ENCODE data around the gene CHRNG.
"Not testable (repeated sequence)": the region's sequence is repeated elsewhere in the genome, so short reads cannot be mapped to it uniquely, and the experiment has no call there.

CHRNG gene

GRCh38 chr2:232528746-232529460, 10.6 kb upstream of the CHRNG start:
- DNase-seq, result no peak

- DNase-seq, result no peak
Observed at GRCh38 chr2:232529806-232530547, 9.5 kb upstream of the CHRNG start.

- DNase-seq, result no peak
Observed at GRCh38 chr2:232530626-232531260, 8.7 kb upstream of the CHRNG start.

GRCh38 chr2:232532419-232532818, 7.1 kb upstream of the CHRNG start:
- no peak for DNase-seq

- DNase-seq, result not testable (repeated sequence)
Observed at GRCh38 chr2:232532821-232533220, 6.7 kb upstream of the CHRNG start.

- no peak for DNase-seq
Observed at GRCh38 chr2:232533944-232534710, 5.4 kb upstream of the CHRNG start.

- no peak for DNase-seq
Observed at GRCh38 chr2:232534940-232535651, 4.4 kb upstream of the CHRNG start.

GRCh38 chr2:232535761-232536530, 3.5 kb upstream of the CHRNG start:
- DNase-seq, result no peak

- DNase-seq, result no peak
Observed at GRCh38 chr2:232537079-232537478, 2.4 kb upstream of the CHRNG start.

GRCh38 chr2:232537499-232537898, 2.0 kb upstream of the CHRNG start:
- no peak for DNase-seq

GRCh38 chr2:232538671-232539070, 821 bp upstream of the CHRNG start:
- DNase-seq, result no peak

- DNase-seq, result no peak
Observed at GRCh38 chr2:232540441-232541041, 1.0 kb downstream of the CHRNG start.

- DNase-seq, result no peak
Observed at GRCh38 chr2:232541195-232541960, 1.9 kb downstream of the CHRNG start.

- no peak for DNase-seq
Observed at GRCh38 chr2:232541961-232542714, 2.6 kb downstream of the CHRNG start.

- no peak for DNase-seq
Observed at GRCh38 chr2:232542715-232543467, 3.4 kb downstream of the CHRNG start.

GRCh38 chr2:232543491-232543890, 4.0 kb downstream of the CHRNG start:
- DNase-seq, result no peak

- no peak for DNase-seq
Observed at GRCh38 chr2:232543928-232544631, 4.6 kb downstream of the CHRNG start.

GRCh38 chr2:232544674-232545073, 5.2 kb downstream of the CHRNG start:
- no peak for DNase-seq

Measured in central memory CD4-positive, alpha-beta T cell (primary cell).